OCI-LY1 (cell line): ENCODE results near the gene PDE4D.

Experiments used
- CTCF ChIP-seq: fragments of 200-600 bp; sonication (generic), shearing (Covaris generic); IDR thresholded peaks from 2 replicates; pipeline ENCODE4 v1.5.1; 2017; ENCODE audit warnings: mild to moderate bottlenecking, antibody characterized with exemption, low read length, moderate library complexity, mixed read lengths
- EZH2 ChIP-seq: fragments of 200-600 bp; sonication (generic), shearing (Covaris generic); IDR thresholded peaks from 2 replicates; pipeline ENCODE4 v1.8.0; 2017; ENCODE audit warnings: borderline replicate concordance, mixed run types, mild to moderate bottlenecking, antibody characterized with exemption, low read length, moderate library complexity, mixed read lengths

DNA sequence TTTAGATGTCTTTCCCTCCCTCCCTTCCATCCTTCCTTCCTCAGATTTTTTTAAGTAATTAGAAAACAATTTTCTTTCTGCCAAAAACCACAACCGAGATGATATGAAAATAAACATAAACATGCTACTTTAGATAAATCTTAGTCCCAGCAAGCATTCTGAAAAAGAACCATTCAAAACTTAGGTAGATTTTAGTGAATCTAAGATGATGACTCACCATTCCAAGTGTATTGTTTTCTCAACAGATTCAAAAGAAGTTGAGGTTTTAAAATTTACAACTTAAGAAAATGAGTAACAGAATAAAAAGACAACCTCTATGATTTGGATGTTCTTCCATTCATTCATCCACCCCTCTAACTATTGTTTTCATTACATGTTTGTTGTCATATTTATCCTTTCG is 465.1 kb downstream of the PDE4D start:
- TF ChIP-seq CTCF (no peak), EZH2 (no peak)
